HEK293 (cell line): ENCODE results near the gene RNF10.

Source experiments
- GLIS2 ChIP-seq: fragments of 450-650 bp; formaldehyde crosslinking; IDR thresholded peaks from 2 replicates; pipeline ENCODE4 v1.5.1; 2016; ENCODE audit warnings: missing biosample characterization, missing genetic modification characterization
- KLF9 ChIP-seq: fragments of 450-650 bp; formaldehyde crosslinking; IDR thresholded peaks from 2 replicates; pipeline ENCODE4 v1.5.1; 2016; ENCODE audit warnings: missing biosample characterization, missing genetic modification characterization, low read depth
- MZF1 ChIP-seq: fragments of 450-650 bp; formaldehyde crosslinking; IDR thresholded peaks from 2 replicates; pipeline ENCODE4 v1.5.1; 2017; ENCODE audit warnings: missing biosample characterization, missing genetic modification characterization, borderline replicate concordance
- PRDM1 ChIP-seq: fragments of 450-650 bp; formaldehyde crosslinking; IDR thresholded peaks from 2 replicates; pipeline ENCODE4; 2016; ENCODE audit warnings: missing biosample characterization, missing genetic modification characterization
- SP2 ChIP-seq: fragments of 450-650 bp; formaldehyde crosslinking; IDR thresholded peaks from 2 replicates; pipeline ENCODE4 v1.5.1; 2016; ENCODE audit warnings: missing biosample characterization, missing genetic modification characterization
- SP7 ChIP-seq: fragments of 450-650 bp; formaldehyde crosslinking; IDR thresholded peaks from 2 replicates; pipeline ENCODE4 v1.5.1; 2016; ENCODE audit warnings: missing biosample characterization, missing genetic modification characterization
- YY1 ChIP-seq: fragments of 450-650 bp; formaldehyde crosslinking; IDR thresholded peaks from 2 replicates; pipeline ENCODE4 v1.5.1; 2018; ENCODE audit warnings: missing biosample characterization, missing genetic modification characterization
- YY2 ChIP-seq: fragments of 450-650 bp; formaldehyde crosslinking; IDR thresholded peaks from 2 replicates; pipeline ENCODE4 v1.5.1; 2016; ENCODE audit warnings: missing biosample characterization, missing genetic modification characterization
- ZBTB8A ChIP-seq: fragments of 450-650 bp; formaldehyde crosslinking; IDR thresholded peaks from 2 replicates; pipeline ENCODE4 v1.5.1; 2016; ENCODE audit warnings: missing biosample characterization, missing genetic modification characterization
- ZNF114 ChIP-seq: fragments of 450-650 bp; formaldehyde crosslinking; IDR thresholded peaks from 2 replicates; pipeline ENCODE4 v1.5.0; 2017; ENCODE audit warnings: missing biosample characterization, missing genetic modification characterization
- ZNF311 ChIP-seq: fragments of 450-650 bp; formaldehyde crosslinking; IDR thresholded peaks from 2 replicates; pipeline ENCODE4 v1.5.1; 2017; ENCODE audit warnings: missing biosample characterization, missing genetic modification characterization, borderline replicate concordance
- ZNF324 ChIP-seq: fragments of 450-650 bp; formaldehyde crosslinking; IDR thresholded peaks from 2 replicates; pipeline ENCODE4 v1.5.1; 2016; ENCODE audit warnings: missing biosample characterization, missing genetic modification characterization
- ZNF335 ChIP-seq: fragments of 450-650 bp; formaldehyde crosslinking; conservative IDR thresholded peaks from 2 replicates; pipeline ENCODE4 v1.5.1; 2016; ENCODE audit warnings: missing biosample characterization, missing genetic modification characterization
- ZNF350 ChIP-seq: fragments of 450-650 bp; formaldehyde crosslinking; IDR thresholded peaks from 2 replicates; pipeline ENCODE4 v1.5.0; 2017; ENCODE audit warnings: missing biosample characterization, mild to moderate bottlenecking, missing genetic modification characterization
- ZNF48 ChIP-seq: fragments of 450-650 bp; formaldehyde crosslinking; IDR thresholded peaks from 2 replicates; pipeline ENCODE4 v1.5.1; 2016; ENCODE audit warnings: missing biosample characterization, missing genetic modification characterization
- ZNF514 ChIP-seq: fragments of 450-650 bp; formaldehyde crosslinking; IDR thresholded peaks from 2 replicates; pipeline ENCODE4 v1.5.1; 2016; ENCODE audit warnings: missing biosample characterization, missing genetic modification characterization
- ZNF558 ChIP-seq: fragments of 450-650 bp; formaldehyde crosslinking; IDR thresholded peaks from 2 replicates; pipeline ENCODE4 v1.5.1; 2016; ENCODE audit warnings: missing biosample characterization, missing genetic modification characterization
- ZNF626 ChIP-seq: fragments of 450-650 bp; sonication (Bioruptor Pico); formaldehyde crosslinking; IDR thresholded peaks from 2 replicates; pipeline ENCODE4 v1.5.1; 2018; ENCODE audit warnings: missing biosample characterization, missing genetic modification characterization, inconsistent platforms
- ZNF791 ChIP-seq: fragments of 450-650 bp; formaldehyde crosslinking; IDR thresholded peaks from 2 replicates; pipeline ENCODE4 v1.5.1; 2016; ENCODE audit warnings: missing biosample characterization, missing genetic modification characterization
- ZSCAN23 ChIP-seq: fragments of 450-650 bp; formaldehyde crosslinking; IDR thresholded peaks from 2 replicates; pipeline ENCODE4 v1.5.1; 2016; ENCODE audit warnings: missing biosample characterization, missing genetic modification characterization
- TF ChIP-seq, protein P1 (sequence below): fragments of 450-650 bp; formaldehyde crosslinking; IDR thresholded peaks from 2 replicates; pipeline ENCODE4 v1.5.1; 2016; ENCODE audit warnings: missing biosample characterization, missing genetic modification characterization, borderline replicate concordance
- TF ChIP-seq, protein P2 (sequence below): fragments of 450-650 bp; formaldehyde crosslinking; conservative IDR thresholded peaks from 2 replicates; pipeline ENCODE4 v1.5.1; 2016; ENCODE audit warnings: low read depth, missing biosample characterization, missing genetic modification characterization
- TF ChIP-seq, protein P3 (sequence below): fragments of 450-650 bp; formaldehyde crosslinking; IDR thresholded peaks from 2 replicates; pipeline ENCODE4 v1.5.1; 2016; ENCODE audit warnings: missing biosample characterization, missing genetic modification characterization
- TF ChIP-seq, protein P4 (sequence below): fragments of 450-650 bp; formaldehyde crosslinking; conservative IDR thresholded peaks from 2 replicates; pipeline ENCODE4 v1.5.1; 2016; ENCODE audit warnings: low read depth, missing biosample characterization, missing genetic modification characterization

Gene RNF10

DNA sequence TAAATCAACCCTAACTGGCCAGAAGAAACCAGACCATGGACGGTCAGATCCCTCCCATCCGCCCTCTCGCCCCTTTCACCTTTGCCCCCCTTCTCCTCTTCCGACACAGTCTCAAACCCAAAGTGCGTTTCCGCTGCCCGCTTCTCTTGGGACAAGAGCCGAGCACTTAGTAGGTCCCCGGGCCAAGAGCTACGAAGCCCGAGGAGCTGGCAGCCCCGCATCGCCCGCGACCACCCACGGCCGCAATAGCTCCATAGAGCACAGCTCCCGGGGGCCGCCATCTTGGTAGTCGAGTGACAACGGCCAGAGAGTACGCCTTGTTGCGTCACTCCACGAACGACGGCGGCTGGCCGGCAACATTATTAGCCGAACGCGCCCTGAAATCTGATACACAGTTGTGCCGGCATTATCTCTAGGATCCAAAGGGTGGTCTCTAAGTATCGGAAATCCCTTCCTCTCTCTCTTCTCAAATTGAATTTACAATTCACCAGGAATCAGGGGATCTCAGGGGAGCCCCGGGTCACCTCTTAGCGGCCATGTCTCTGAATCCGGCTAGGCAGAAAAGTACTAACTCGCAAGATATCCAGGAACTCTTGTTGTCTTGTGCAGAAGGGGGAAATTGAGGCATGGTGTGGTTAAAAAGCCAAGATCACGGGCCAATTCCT, 5.2 kb upstream of the RNF10 start, which contains the start of gene COQ5 (continued):
- TF ChIP-seq, protein P1, sequence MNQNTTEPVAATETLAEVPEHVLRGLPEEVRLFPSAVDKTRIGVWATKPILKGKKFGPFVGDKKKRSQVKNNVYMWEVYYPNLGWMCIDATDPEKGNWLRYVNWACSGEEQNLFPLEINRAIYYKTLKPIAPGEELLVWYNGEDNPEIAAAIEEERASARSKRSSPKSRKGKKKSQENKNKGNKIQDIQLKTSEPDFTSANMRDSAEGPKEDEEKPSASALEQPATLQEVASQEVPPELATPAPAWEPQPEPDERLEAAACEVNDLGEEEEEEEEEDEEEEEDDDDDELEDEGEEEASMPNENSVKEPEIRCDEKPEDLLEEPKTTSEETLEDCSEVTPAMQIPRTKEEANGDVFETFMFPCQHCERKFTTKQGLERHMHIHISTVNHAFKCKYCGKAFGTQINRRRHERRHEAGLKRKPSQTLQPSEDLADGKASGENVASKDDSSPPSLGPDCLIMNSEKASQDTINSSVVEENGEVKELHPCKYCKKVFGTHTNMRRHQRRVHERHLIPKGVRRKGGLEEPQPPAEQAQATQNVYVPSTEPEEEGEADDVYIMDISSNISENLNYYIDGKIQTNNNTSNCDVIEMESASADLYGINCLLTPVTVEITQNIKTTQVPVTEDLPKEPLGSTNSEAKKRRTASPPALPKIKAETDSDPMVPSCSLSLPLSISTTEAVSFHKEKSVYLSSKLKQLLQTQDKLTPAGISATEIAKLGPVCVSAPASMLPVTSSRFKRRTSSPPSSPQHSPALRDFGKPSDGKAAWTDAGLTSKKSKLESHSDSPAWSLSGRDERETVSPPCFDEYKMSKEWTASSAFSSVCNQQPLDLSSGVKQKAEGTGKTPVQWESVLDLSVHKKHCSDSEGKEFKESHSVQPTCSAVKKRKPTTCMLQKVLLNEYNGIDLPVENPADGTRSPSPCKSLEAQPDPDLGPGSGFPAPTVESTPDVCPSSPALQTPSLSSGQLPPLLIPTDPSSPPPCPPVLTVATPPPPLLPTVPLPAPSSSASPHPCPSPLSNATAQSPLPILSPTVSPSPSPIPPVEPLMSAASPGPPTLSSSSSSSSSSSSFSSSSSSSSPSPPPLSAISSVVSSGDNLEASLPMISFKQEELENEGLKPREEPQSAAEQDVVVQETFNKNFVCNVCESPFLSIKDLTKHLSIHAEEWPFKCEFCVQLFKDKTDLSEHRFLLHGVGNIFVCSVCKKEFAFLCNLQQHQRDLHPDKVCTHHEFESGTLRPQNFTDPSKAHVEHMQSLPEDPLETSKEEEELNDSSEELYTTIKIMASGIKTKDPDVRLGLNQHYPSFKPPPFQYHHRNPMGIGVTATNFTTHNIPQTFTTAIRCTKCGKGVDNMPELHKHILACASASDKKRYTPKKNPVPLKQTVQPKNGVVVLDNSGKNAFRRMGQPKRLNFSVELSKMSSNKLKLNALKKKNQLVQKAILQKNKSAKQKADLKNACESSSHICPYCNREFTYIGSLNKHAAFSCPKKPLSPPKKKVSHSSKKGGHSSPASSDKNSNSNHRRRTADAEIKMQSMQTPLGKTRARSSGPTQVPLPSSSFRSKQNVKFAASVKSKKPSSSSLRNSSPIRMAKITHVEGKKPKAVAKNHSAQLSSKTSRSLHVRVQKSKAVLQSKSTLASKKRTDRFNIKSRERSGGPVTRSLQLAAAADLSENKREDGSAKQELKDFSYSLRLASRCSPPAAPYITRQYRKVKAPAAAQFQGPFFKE (tag by site-specific recombination): no peak
- TF ChIP-seq ZNF791 (tag by site-specific recombination): no peak
- peak; percentile 92 for TF ChIP-seq ZNF335 (tag by site-specific recombination)
- TF ChIP-seq, protein P2, sequence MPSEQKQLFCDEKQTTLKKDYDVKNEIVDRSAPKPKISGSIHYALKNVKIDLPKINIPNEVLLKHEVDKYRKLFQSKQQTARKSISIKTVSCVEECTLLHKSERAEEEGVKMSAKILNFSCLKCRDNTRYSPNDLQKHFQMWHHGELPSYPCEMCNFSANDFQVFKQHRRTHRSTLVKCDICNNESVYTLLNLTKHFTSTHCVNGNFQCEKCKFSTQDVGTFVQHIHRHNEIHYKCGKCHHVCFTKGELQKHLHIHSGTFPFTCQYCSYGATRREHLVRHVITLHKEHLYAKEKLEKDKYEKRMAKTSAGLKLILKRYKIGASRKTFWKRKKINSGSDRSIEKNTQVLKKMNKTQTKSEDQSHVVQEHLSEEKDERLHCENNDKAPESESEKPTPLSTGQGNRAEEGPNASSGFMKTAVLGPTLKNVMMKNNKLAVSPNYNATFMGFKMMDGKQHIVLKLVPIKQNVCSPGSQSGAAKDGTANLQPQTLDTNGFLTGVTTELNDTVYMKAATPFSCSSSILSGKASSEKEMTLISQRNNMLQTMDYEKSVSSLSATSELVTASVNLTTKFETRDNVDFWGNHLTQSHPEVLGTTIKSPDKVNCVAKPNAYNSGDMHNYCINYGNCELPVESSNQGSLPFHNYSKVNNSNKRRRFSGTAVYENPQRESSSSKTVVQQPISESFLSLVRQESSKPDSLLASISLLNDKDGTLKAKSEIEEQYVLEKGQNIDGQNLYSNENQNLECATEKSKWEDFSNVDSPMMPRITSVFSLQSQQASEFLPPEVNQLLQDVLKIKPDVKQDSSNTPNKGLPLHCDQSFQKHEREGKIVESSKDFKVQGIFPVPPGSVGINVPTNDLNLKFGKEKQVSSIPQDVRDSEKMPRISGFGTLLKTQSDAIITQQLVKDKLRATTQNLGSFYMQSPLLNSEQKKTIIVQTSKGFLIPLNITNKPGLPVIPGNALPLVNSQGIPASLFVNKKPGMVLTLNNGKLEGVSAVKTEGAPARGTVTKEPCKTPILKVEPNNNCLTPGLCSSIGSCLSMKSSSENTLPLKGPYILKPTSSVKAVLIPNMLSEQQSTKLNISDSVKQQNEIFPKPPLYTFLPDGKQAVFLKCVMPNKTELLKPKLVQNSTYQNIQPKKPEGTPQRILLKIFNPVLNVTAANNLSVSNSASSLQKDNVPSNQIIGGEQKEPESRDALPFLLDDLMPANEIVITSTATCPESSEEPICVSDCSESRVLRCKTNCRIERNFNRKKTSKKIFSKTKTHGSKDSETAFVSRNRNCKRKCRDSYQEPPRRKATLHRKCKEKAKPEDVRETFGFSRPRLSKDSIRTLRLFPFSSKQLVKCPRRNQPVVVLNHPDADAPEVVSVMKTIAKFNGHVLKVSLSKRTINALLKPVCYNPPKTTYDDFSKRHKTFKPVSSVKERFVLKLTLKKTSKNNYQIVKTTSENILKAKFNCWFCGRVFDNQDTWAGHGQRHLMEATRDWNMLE (tag by site-specific recombination): peak; percentile 28
- TF ChIP-seq PRDM1: peak; percentile 66
- TF ChIP-seq ZNF324: peak; percentile 79
- peak; percentile 64; the same call in 1 of the 2 replicates for TF ChIP-seq GLIS2
- peak; percentile 55; the same call in 1 of the 2 replicates for TF ChIP-seq ZNF558 (tag by site-specific recombination)
- peak; percentile 67; the same call in 1 of the 2 replicates for TF ChIP-seq MZF1
- TF ChIP-seq SP7: peak; percentile 80
- TF ChIP-seq KLF9 (tag by site-specific recombination): peak; percentile 40; the same call in 1 of the 2 replicates
- TF ChIP-seq ZNF48 (tag by site-specific recombination): no peak
- TF ChIP-seq ZSCAN23 (tag by site-specific recombination): 0 out of 2 replicates have a peak, but pooled peaks have one; percentile 78
- no peak for TF ChIP-seq ZNF350 (tag by site-specific recombination)
- peak; percentile 96 for TF ChIP-seq YY2
- peak; percentile 97 for TF ChIP-seq YY1 (tag by site-specific recombination)
- 0 out of 2 replicates have a peak, but pooled peaks have one; percentile 20 for TF ChIP-seq SP2 (tag by site-specific recombination)
- no peak for TF ChIP-seq ZNF514
- TF ChIP-seq, protein P3, sequence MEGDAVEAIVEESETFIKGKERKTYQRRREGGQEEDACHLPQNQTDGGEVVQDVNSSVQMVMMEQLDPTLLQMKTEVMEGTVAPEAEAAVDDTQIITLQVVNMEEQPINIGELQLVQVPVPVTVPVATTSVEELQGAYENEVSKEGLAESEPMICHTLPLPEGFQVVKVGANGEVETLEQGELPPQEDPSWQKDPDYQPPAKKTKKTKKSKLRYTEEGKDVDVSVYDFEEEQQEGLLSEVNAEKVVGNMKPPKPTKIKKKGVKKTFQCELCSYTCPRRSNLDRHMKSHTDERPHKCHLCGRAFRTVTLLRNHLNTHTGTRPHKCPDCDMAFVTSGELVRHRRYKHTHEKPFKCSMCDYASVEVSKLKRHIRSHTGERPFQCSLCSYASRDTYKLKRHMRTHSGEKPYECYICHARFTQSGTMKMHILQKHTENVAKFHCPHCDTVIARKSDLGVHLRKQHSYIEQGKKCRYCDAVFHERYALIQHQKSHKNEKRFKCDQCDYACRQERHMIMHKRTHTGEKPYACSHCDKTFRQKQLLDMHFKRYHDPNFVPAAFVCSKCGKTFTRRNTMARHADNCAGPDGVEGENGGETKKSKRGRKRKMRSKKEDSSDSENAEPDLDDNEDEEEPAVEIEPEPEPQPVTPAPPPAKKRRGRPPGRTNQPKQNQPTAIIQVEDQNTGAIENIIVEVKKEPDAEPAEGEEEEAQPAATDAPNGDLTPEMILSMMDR (tag by site-specific recombination): peak; percentile 7; the same call in 1 of the 2 replicates
- no peak for TF ChIP-seq ZNF626 (tag by site-specific recombination)
- TF ChIP-seq ZNF114 (tag by site-specific recombination): no peak
- no peak for TF ChIP-seq ZNF311 (tag by site-specific recombination)
- TF ChIP-seq, protein P4, sequence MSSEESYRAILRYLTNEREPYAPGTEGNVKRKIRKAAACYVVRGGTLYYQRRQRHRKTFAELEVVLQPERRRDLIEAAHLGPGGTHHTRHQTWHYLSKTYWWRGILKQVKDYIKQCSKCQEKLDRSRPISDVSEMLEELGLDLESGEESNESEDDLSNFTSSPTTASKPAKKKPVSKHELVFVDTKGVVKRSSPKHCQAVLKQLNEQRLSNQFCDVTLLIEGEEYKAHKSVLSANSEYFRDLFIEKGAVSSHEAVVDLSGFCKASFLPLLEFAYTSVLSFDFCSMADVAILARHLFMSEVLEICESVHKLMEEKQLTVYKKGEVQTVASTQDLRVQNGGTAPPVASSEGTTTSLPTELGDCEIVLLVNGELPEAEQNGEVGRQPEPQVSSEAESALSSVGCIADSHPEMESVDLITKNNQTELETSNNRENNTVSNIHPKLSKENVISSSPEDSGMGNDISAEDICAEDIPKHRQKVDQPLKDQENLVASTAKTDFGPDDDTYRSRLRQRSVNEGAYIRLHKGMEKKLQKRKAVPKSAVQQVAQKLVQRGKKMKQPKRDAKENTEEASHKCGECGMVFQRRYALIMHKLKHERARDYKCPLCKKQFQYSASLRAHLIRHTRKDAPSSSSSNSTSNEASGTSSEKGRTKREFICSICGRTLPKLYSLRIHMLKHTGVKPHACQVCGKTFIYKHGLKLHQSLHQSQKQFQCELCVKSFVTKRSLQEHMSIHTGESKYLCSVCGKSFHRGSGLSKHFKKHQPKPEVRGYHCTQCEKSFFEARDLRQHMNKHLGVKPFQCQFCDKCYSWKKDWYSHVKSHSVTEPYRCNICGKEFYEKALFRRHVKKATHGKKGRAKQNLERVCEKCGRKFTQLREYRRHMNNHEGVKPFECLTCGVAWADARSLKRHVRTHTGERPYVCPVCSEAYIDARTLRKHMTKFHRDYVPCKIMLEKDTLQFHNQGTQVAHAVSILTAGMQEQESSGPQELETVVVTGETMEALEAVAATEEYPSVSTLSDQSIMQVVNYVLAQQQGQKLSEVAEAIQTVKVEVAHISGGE (tag by site-specific recombination): peak; percentile 20; the same call in 1 of the 2 replicates
- peak; percentile 45; the same call in 1 of the 2 replicates for TF ChIP-seq ZBTB8A (tag by site-specific recombination)
